Measurements from ENCODE around the gene TUBGCP2.

DNA sequence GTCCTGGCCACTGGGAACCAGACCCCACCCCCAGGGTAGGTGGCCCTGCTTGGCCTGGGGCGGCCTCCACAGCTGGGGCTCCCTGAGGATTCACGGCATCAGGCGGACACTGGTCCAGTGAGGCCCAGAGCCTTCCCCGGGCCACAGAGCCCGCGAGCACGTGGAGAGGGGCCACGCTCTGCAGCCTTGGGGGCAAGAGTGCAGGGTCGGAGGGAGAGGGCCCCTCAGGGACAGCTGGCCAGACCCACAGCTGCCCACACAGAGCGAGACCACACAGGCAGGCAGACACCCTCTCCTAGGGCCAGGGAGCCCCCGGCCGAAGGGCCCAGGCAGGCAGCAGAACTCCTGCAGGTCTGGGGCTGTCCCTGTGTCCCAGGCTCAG is 60.3 kb downstream of the TUBGCP2 start:
- TF ChIP-seq CTCF (IDR thresholded peaks at IDR 0.05) (no peak), POLR2A (IDR thresholded peaks at IDR 0.05) (no peak)

Data from testis (tissue), 2 donors.